Gastrocnemius medialis (tissue), 4 donors: ENCODE measurements around the gene NT5C3B. TPM values are rescaled to one million over a fixed set of nuclear protein-coding genes. Genes with fewer than 3 reads are reported as not detected.
"Not testable (repeated sequence)": the region's sequence is repeated elsewhere in the genome, so short reads cannot be mapped to it uniquely, and the experiment has no call there.

Source experiments
- ATAC-seq, 2 donors: fragments of 150-250 bp; one replicate each; pipeline ENCODE4 v1.9.1; 2016
- DNase-seq, 2 donors: peaks; one replicate each; pipeline ENCODE4 v3.0.0-alpha.2; 2019
- H3K27ac ChIP-seq, 4 donors: fragments of 200-600 bp; sonication (generic); 1 replicate in 1 of 4; 2 replicates in 3 of 4; pipeline ENCODE4 v1.5.1; 2016 to 2018; ENCODE audit warnings: mild to moderate bottlenecking in 2 of 4, moderate library complexity in 1 of 4
- H3K27me3 ChIP-seq, 3 donors: fragments of 200-600 bp; sonication (generic) in 2 of 3; 1 replicate in 1 of 3; 2 replicates in 2 of 3; pipeline versions ENCODE4 v1.5.1 to v1.6.0; 2016 to 2019; ENCODE audit warnings: mild to moderate bottlenecking in 1 of 3, moderate library complexity in 1 of 3
- H3K36me3 ChIP-seq, 2 donors: fragments of 200-600 bp; sonication (generic) in 1 of 2; one replicate each; pipeline ENCODE4 v1.5.1; 2017 to 2018
- H3K4me1 ChIP-seq, 2 donors: fragments of 200-600 bp; sonication (generic) in 1 of 2; one replicate each; pipeline ENCODE4 v1.5.1; 2016 to 2017; ENCODE audit warnings: mild to moderate bottlenecking in 2 of 2
- H3K4me3 ChIP-seq, 4 donors: fragments of 200-600 bp; sonication (generic) in 3 of 4; 1 replicate in 1 of 4; 2 replicates in 3 of 4; pipeline ENCODE4 v1.5.1; 2016 to 2019; ENCODE audit warnings: mild to moderate bottlenecking in 2 of 4
- H3K9me3 ChIP-seq, 3 donors: fragments of 200-600 bp; sonication (generic) in 2 of 3; 1 replicate in 1 of 3; 2 replicates in 2 of 3; pipeline ENCODE4 v1.5.1; 2016 to 2019
- CTCF ChIP-seq, 5 experiments: fragments of 450-650 bp in 3 of 5; fragments of 200-600 bp in 2 of 5; sonication (generic) in 2 of 5; IDR thresholded peaks in 4 of 5; conservative IDR thresholded peaks in 1 of 5; 1 replicate in 4 of 5; 2 replicates in 1 of 5; pipeline ENCODE4 v1.5.1; 2016 to 2019; ENCODE audit warnings: antibody characterized with exemption in 5 of 5, mild to moderate bottlenecking in 3 of 5, moderate library complexity in 3 of 5
- POLR2A ChIP-seq, 2 donors: fragments of 450-650 bp; IDR thresholded peaks; one replicate each; pipeline ENCODE4 v1.6.1; 2017; ENCODE audit warnings: antibody characterized with exemption in 2 of 2, mild to moderate bottlenecking in 2 of 2, moderate library complexity in 2 of 2
- in situ Hi-C, 4 donors: fragments of 200-750 bp; cut with MboI; loops; one replicate each; pipeline versions ENCODE4 v1.15.0 to v1.8.0; 2017; ENCODE audit warnings: low sequenced_read_pairs in 4 of 4
- intact Hi-C: fragments of 100-400 bp; cut with DNase I; formaldehyde crosslinking; loops from one replicate; pipeline ENCODE4 v1.15.1; 2023; ENCODE audit warnings: low total_unique reads
- total RNA-seq, 4 donors: library from RNA; depleted of rRNA; stranded (reverse); fragments of >200 nt; gene quantifications; one replicate each; pipeline versions ENCODE4 v1.1.0 to v1.2.3, GENCODE V29; 2016

NT5C3B gene
- total RNA-seq, result 10 to 100 TPM; 13.8 to 27.6 (median 23.1) TPM

DNA sequence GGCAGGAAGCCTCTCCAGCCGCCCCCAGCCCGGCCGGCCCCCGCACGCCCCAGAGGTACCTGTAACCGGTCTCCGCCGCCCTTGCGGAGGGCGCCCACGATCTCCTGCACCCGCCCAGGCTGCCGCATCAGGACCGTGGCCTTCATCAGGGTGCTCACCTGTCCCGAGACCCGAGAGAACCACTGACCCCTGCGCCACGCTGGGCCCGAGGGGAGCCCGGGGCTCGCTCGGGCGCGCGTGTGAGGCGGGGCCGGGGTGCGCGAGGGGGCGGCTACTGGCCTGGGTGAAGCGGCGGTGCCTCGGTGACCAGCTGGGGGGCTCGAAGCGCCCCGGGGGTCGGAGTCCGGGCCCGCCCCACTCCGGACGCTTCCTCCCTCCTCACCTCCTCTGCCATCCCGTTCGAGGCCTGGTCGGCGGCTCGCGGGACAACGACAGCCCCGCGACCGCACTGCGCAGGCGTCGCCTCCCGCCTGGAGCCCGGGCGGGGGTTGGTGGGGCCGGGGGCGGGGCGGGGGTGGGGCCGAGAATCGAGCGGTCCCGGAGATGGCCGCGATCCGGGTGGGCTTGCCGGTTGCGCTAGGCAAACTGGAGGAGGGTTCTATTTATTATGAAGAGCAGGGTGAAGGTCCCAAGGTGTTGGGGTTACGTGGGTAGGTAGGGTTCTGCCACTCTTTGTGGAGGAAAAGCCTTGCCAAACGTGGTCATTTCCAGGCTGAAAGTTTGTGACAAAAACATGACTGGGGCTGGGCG is at the start of gene NT5C3B:
TSS of gene NT5C3B (minus strand) at position 433 of the 750 bp plus-strand sequence. CDS start at position 394, 39 bp downstream.
- Histone ChIP-seq H3K36me3 (peaks cover 0 to 11% of the 10 kb centered on the region in 2 donors), H3K9me3 (no peaks in the 10 kb centered on the region), H3K27ac (peak within 1 kb of the TSS; percentile 68 to 81 (median 70)), H3K4me1 (peaks cover 0 to 10% of the 10 kb centered on the region in 2 donors), H3K4me3 (peak within 1 kb of the TSS; percentile 81 to 94 (median 90)), H3K27me3 (no peaks in the 10 kb centered on the region)
- intact Hi-C loops, result loop anchor here (2.0 kb wide), 1 partner anchor 29 kb away; the partner anchor contains the start of gene KLHL11
- TF ChIP-seq POLR2A (IDR thresholded peaks at IDR 0.05) (peak in 1 of 2 donors; percentile 35), CTCF (IDR thresholded peaks at IDR 0.05 in 4 of 5, conservative IDR thresholded peaks at IDR 0.05 in 1 of 5) (no peak)
- ATAC-seq (peak; percentile 84 to 86), DNase-seq (peak in 1 of 2 donors; percentile 37)
- in situ Hi-C loops, result no loop called here

GRCh38 chr17:41885733-41886132 is 49.7 kb upstream of the NT5C3B start:
- Histone ChIP-seq H3K4me3 (no peak overlapping the region), H3K4me1 (no peaks in the 10 kb centered on the region), H3K9me3 (no peaks in the 10 kb centered on the region), H3K27ac (no peak overlapping the region), H3K27me3 (no peaks in the 10 kb centered on the region), H3K36me3 (peaks cover 0 to 78% of the 10 kb centered on the region in 2 donors)
- in situ Hi-C loops (no loop called here), intact Hi-C loops (no loop called here)
- DNase-seq (no peak), ATAC-seq (no peak)
- TF ChIP-seq CTCF (IDR thresholded peaks at IDR 0.05 in 4 of 5, conservative IDR thresholded peaks at IDR 0.05 in 1 of 5) (peak in 1 of 5 experiments; percentile 6), POLR2A (IDR thresholded peaks at IDR 0.05) (no peak)

- ATAC-seq (no peak), DNase-seq (no peak)
- H3K27ac ChIP-seq, result no peak overlapping the region
- TF ChIP-seq CTCF (IDR thresholded peaks at IDR 0.05 in 4 of 5, conservative IDR thresholded peaks at IDR 0.05 in 1 of 5), result no peak
- TF ChIP-seq POLR2A (IDR thresholded peaks at IDR 0.05), result no peak
- peaks cover 0 to 73% of the 10 kb centered on the region in 2 donors for H3K36me3 ChIP-seq
- intact Hi-C loops, result no loop called here
- H3K9me3 ChIP-seq, result no peaks in the 10 kb centered on the region
- in situ Hi-C loops, result no loop called here
- H3K4me1 ChIP-seq, result no peaks in the 10 kb centered on the region
- no peak overlapping the region for H3K4me3 ChIP-seq
- no peaks in the 10 kb centered on the region for H3K27me3 ChIP-seq
These were observed 46.7 kb upstream of the NT5C3B start for GRCh38 chr17:41882756-41883155.

- TF ChIP-seq POLR2A (IDR thresholded peaks at IDR 0.05) (no peak), CTCF (IDR thresholded peaks at IDR 0.05 in 4 of 5, conservative IDR thresholded peaks at IDR 0.05 in 1 of 5) (no peak)
- Histone ChIP-seq H3K4me1 (no peaks in the 10 kb centered on the region), H3K9me3 (no peaks in the 10 kb centered on the region), H3K36me3 (peaks cover 0 to 58% of the 10 kb centered on the region in 2 donors), H3K27ac (no peak overlapping the region), H3K4me3 (no peak overlapping the region), H3K27me3 (no peaks in the 10 kb centered on the region)
- intact Hi-C loops (no loop called here), in situ Hi-C loops (no loop called here)
- DNase-seq (no peak), ATAC-seq (no peak)
These were observed 44.1 kb upstream of the NT5C3B start for GRCh38 chr17:41880130-41880529.

- DNase-seq, H3K27me3 ChIP-seq, H3K4me1 ChIP-seq, in situ Hi-C loops, H3K27ac ChIP-seq, ATAC-seq, H3K4me3 ChIP-seq, H3K9me3 ChIP-seq, intact Hi-C loops: not testable (repeated sequence)
- H3K36me3 ChIP-seq, result peaks cover 0 to 47% of the 10 kb centered on the region in 2 donors
These were observed 38.2 kb upstream of the NT5C3B start for GRCh38 chr17:41874293-41874670.
